IMR-90 (cell line): ENCODE data around the gene PDHA2. TPM values are rescaled to one million over a fixed set of nuclear protein-coding genes. Genes with fewer than 3 reads are reported as not detected.

ENCODE experiments used
- ATAC-seq: fragments of 200-7000 bp; cut with Tn5 transposase; 2 replicates; pipeline ENCODE4 v1.9.1; 2020; ENCODE audit warnings: low read depth, mild to moderate bottlenecking, moderate library complexity
- BruUV-seq: library from RNA; stranded (reverse); fragments of 400-500 nt; replicated peaks from 2 replicates; lab custom pipeline; 2021; lab: Mats Ljungman, UMichigan
- CTCF ChIA-PET: fragments of 300-600 bp; formaldehyde crosslinking; extraction: SDS; loops from one replicate; lab custom pipeline; 2021; ENCODE audit warnings: antibody characterized with exemption; lab: Yijun Ruan, JAX
- POLR2A ChIA-PET: fragments of 300-600 bp; sonication (Branson Sonifier 250); formaldehyde crosslinking; loops from one replicate; lab custom pipeline; 2022; ENCODE audit warnings: antibody characterized with exemption; ENCODE audit not compliant: unreplicated experiment; lab: Charles Lee
- DNase-seq: peaks from one replicate; pipeline ENCODE4 v3.0.0; 2013
- H2AFZ ChIP-seq: replicated peaks from 2 replicates; pipeline ENCODE3; 2013; ENCODE audit warnings: low read length, mild to moderate bottlenecking; ENCODE audit not compliant: poor library complexity
- H2AK5ac ChIP-seq: 2 replicates; pipeline ENCODE4 v1.6.1; 2013; ENCODE audit warnings: low read depth, low read length, inconsistent platforms
- H2AK9ac ChIP-seq: replicated peaks from 2 replicates; pipeline ENCODE3; 2013; ENCODE audit warnings: mild to moderate bottlenecking, low read depth, low read length, moderate library complexity; ENCODE audit not compliant: poor library complexity
- H2BK120ac ChIP-seq: 2 replicates; pipeline ENCODE4 v1.6.1; 2013; ENCODE audit warnings: low read depth, low read length, inconsistent platforms
- H2BK15ac ChIP-seq: 3 replicates; pipeline ENCODE4 v1.6.1; 2013; ENCODE audit warnings: low read depth, low read length, inconsistent platforms
- H2BK20ac ChIP-seq: 2 replicates; pipeline ENCODE4 v1.6.1; 2013; ENCODE audit warnings: low read depth, mild to moderate bottlenecking, inconsistent platforms, low read length, moderate library complexity
- H2BK5ac ChIP-seq: 2 replicates; pipeline ENCODE4 v1.6.1; 2013; ENCODE audit warnings: mild to moderate bottlenecking, low read depth, low read length, inconsistent platforms; ENCODE audit not compliant: poor library complexity, severe bottlenecking
- H3K14ac ChIP-seq: replicated peaks from 2 replicates; pipeline ENCODE4 v1.6.1; 2013; ENCODE audit warnings: low read depth, low read length, inconsistent platforms
- H3K18ac ChIP-seq: 2 replicates; pipeline ENCODE4 v1.6.1; 2013; ENCODE audit warnings: low read depth, low read length, control low read depth
- H3K23ac ChIP-seq: 2 replicates; pipeline ENCODE4 v1.6.1; 2013; ENCODE audit warnings: low read depth, low read length, inconsistent platforms
- H3K27ac ChIP-seq: 2 replicates; pipeline ENCODE4 v1.5.1; 2013; ENCODE audit warnings: mild to moderate bottlenecking, control low read depth, low read length; ENCODE audit not compliant: insufficient read depth
- H3K27me3 ChIP-seq: 2 replicates; pipeline ENCODE4 v1.6.1; 2013; ENCODE audit warnings: low read length; ENCODE audit not compliant: control insufficient read depth, insufficient read depth
- H3K36me3 ChIP-seq: 2 replicates; pipeline ENCODE4 v1.6.1; 2013; ENCODE audit warnings: low read length, mixed read lengths; ENCODE audit not compliant: control insufficient read depth, insufficient read depth
- H3K4ac ChIP-seq: 2 replicates; pipeline ENCODE4 v1.6.1; 2013; ENCODE audit warnings: low read depth, low read length, inconsistent platforms
- H3K4me1 ChIP-seq: 2 replicates; pipeline ENCODE4 v1.6.1; 2013; ENCODE audit warnings: low read length, mixed read lengths; ENCODE audit not compliant: control insufficient read depth, insufficient read depth
- H3K4me2 ChIP-seq: 2 replicates; pipeline ENCODE4 v1.6.1; 2013; ENCODE audit warnings: low read depth, mild to moderate bottlenecking, control low read depth, low read length, moderate library complexity
- H3K4me3 ChIP-seq: 2 replicates; pipeline ENCODE4 v1.5.1; 2013; ENCODE audit warnings: low read depth, mild to moderate bottlenecking, control low read depth, low read length, moderate library complexity; ENCODE audit not compliant: insufficient read depth
- H3K56ac ChIP-seq: 2 replicates; pipeline ENCODE4 v1.6.1; 2013; ENCODE audit warnings: low read length, inconsistent platforms; ENCODE audit not compliant: insufficient read depth; ENCODE audit errors: extremely low read depth
- H3K79me1 ChIP-seq, 2 experiments: 2 replicates each; pipeline ENCODE4 v1.6.1; 2013; ENCODE audit warnings: low read length in 2 of 2, inconsistent platforms in 1 of 2, low read depth in 1 of 2
- H3K9ac ChIP-seq: 2 replicates; pipeline ENCODE4 v1.6.1; 2013; ENCODE audit warnings: low read depth, low read length, control low read depth
- H3K9me1 ChIP-seq: 2 replicates; pipeline ENCODE4 v1.6.1; 2013; ENCODE audit warnings: low read length, inconsistent platforms; ENCODE audit not compliant: insufficient read depth
- H3K9me3 ChIP-seq: 2 replicates; pipeline ENCODE4 v1.6.1; 2013; ENCODE audit warnings: low read length; ENCODE audit not compliant: control insufficient read depth, insufficient read depth
- H4K20me1 ChIP-seq: 2 replicates; pipeline ENCODE4 v1.6.1; 2013; ENCODE audit warnings: low read length, inconsistent platforms; ENCODE audit not compliant: insufficient read depth
- H4K5ac ChIP-seq: 2 replicates; pipeline ENCODE4 v1.6.1; 2013; ENCODE audit warnings: mild to moderate bottlenecking, low read depth, low read length, control low read depth
- H4K8ac ChIP-seq, 2 experiments: 2 replicates each; pipeline ENCODE4 v1.6.1; 2013; ENCODE audit warnings: low read depth in 2 of 2, low read length in 2 of 2, control low read depth in 1 of 2, inconsistent platforms in 1 of 2
- H4K91ac ChIP-seq: 2 replicates; pipeline ENCODE4 v1.6.1; 2013; ENCODE audit warnings: low read depth, low read length, inconsistent platforms; ENCODE audit not compliant: insufficient read depth
- BHLHE40 ChIP-seq: fragments of 150-350 bp; IDR thresholded peaks from 2 replicates; pipeline ENCODE4 v1.6.1; 2016; ENCODE audit warnings: mild to moderate bottlenecking, low read depth, low read length
- CEBPB ChIP-seq: IDR thresholded peaks from 2 replicates; pipeline ENCODE4 v1.6.1; 2012; ENCODE audit warnings: low read depth, low read length, improper control_type of control experiment
- FOS ChIP-seq: fragments of 150-350 bp; IDR thresholded peaks from 2 replicates; pipeline ENCODE4 v1.6.1; 2016; ENCODE audit warnings: low read depth, low read length
- MAFK ChIP-seq: IDR thresholded peaks from 2 replicates; pipeline ENCODE4 v1.6.1; 2012; ENCODE audit warnings: low read depth, low read length, improper control_type of control experiment
- MAZ ChIP-seq: IDR thresholded peaks from 2 replicates; pipeline ENCODE4 v1.6.1; 2012; ENCODE audit warnings: low read depth, mild to moderate bottlenecking, low read length, improper control_type of control experiment, moderate library complexity, borderline replicate concordance
- NFE2L2 ChIP-seq: fragments of 150-350 bp; IDR thresholded peaks from 2 replicates; pipeline ENCODE4 v1.6.1; 2016; ENCODE audit warnings: low read depth, mild to moderate bottlenecking, low read length
- POLR2A ChIP-seq: IDR thresholded peaks from 2 replicates; pipeline ENCODE4 v1.6.1; 2012; ENCODE audit warnings: mild to moderate bottlenecking, low read depth, low read length
- RAD21 ChIP-seq: IDR thresholded peaks from 2 replicates; pipeline ENCODE4 v1.6.1; 2012; ENCODE audit warnings: low read length, improper control_type of control experiment
- WGBS, 2 experiments: methylation state at CpG; one replicate each; pipeline versions ENCODE4 v1.1.5 to v1.1.7; 2013; ENCODE audit warnings: missing lambda C conversion rate in 2 of 2; ENCODE audit not compliant: insufficient read length in 1 of 2; ENCODE audit errors: extremely low coverage in 2 of 2; 5-methylcytosine and 5-hydroxymethylcytosine counted together
- dilution Hi-C: fragments of 300-500 bp; cut with HindIII; formaldehyde crosslinking; loops from one replicate; pipeline ENCODE4 v1.14.3; 2018; ENCODE audit warnings: low sequenced_read_pairs; ENCODE audit not compliant: unreplicated experiment
- in situ Hi-C: fragments of 300-500 bp; cut with MboI; formaldehyde crosslinking; loops from 3 replicates; pipeline ENCODE4 v1.14.3; 2019; ENCODE audit warnings: low sequenced_read_pairs, inconsistent platforms, mixed read lengths
- intact Hi-C: fragments of 100-400 bp; cut with micrococcal nuclease; formaldehyde crosslinking; loops from 2 replicates; pipeline ENCODE4 v1.10.0; 2022
- polyA plus RNA-seq, 3 experiments: library from polyadenylated mRNA; depleted of rRNA; stranded (reverse); fragments of >200 nt; gene quantifications; 2 replicates each; pipeline ENCODE4 v1.2.3, GENCODE V29; 2012; ENCODE audit warnings: low replicate concordance in 1 of 3
- total RNA-seq: library from RNA; depleted of rRNA; stranded (reverse); fragments of >200 nt; gene quantifications from 2 replicates; pipeline ENCODE4 v1.2.3, GENCODE V29; 2012
- TF ChIP-seq, protein P1 (sequence below): fragments of 150-350 bp; IDR thresholded peaks from 2 replicates; pipeline ENCODE4 v1.6.1; 2017; ENCODE audit warnings: mild to moderate bottlenecking, antibody characterized with exemption, low read length, low read depth
- TF ChIP-seq, protein P2 (sequence below): fragments of 150-350 bp; IDR thresholded peaks from 2 replicates; pipeline ENCODE4 v1.6.1; 2016; ENCODE audit warnings: low read depth, mild to moderate bottlenecking, low read length, moderate library complexity, borderline replicate concordance

Gene PDHA2
- total and polyA plus RNA-seq, 2 of the 4 experiments (the other 2 are of a cell fraction) = not detected

DNA sequence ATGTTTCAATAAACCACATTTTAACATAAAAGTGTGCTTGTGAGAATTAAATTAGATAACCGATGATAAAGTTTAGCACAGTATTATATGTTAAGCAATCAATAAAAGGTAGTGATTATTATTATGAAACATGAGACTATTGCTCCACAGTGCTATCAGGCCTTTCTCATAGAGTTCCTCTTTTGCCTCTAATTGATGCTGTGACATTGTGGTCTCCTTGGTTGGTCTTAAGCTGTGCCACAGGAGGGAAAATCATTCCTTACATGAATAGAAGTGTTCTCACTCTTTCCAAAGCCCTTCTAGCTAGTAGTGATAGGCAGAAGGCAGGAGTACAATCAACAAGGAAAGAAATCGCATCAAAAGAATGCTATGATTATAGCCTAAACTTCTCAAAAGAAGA, 9.2 kb upstream of the PDHA2 start:
- DNase-seq = no peak
- H3K14ac ChIP-seq = no peak overlapping the region
- no peak overlapping the region for H3K4me2 ChIP-seq
- H3K4ac ChIP-seq = no peak overlapping the region
- ChIA-PET POLR2A (no interaction called here), CTCF (no interaction called here)
- no peak overlapping the region for H2AFZ ChIP-seq
- no peak overlapping the region for H2AK9ac ChIP-seq
- no peaks in the 10 kb centered on the region for H3K79me1 ChIP-seq
- no peak overlapping the region for H2BK120ac ChIP-seq
- dilution Hi-C loops = no loop called here
- H3K56ac ChIP-seq = no peak overlapping the region
- in situ Hi-C loops = no loop called here
- H2BK20ac ChIP-seq = no peak overlapping the region
- no peak overlapping the region for H3K27ac ChIP-seq
- H3K9ac ChIP-seq = no peak overlapping the region
- H4K5ac ChIP-seq = no peak overlapping the region
- TF ChIP-seq RAD21 = no peak
- TF ChIP-seq BHLHE40 = no peak
- no peak for TF ChIP-seq FOS
- TF ChIP-seq, protein P1, sequence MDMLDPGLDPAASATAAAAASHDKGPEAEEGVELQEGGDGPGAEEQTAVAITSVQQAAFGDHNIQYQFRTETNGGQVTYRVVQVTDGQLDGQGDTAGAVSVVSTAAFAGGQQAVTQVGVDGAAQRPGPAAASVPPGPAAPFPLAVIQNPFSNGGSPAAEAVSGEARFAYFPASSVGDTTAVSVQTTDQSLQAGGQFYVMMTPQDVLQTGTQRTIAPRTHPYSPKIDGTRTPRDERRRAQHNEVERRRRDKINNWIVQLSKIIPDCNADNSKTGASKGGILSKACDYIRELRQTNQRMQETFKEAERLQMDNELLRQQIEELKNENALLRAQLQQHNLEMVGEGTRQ = no peak
- TF ChIP-seq, protein P2, sequence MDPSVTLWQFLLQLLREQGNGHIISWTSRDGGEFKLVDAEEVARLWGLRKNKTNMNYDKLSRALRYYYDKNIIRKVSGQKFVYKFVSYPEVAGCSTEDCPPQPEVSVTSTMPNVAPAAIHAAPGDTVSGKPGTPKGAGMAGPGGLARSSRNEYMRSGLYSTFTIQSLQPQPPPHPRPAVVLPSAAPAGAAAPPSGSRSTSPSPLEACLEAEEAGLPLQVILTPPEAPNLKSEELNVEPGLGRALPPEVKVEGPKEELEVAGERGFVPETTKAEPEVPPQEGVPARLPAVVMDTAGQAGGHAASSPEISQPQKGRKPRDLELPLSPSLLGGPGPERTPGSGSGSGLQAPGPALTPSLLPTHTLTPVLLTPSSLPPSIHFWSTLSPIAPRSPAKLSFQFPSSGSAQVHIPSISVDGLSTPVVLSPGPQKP = no peak
- TF ChIP-seq NFE2L2 = no peak
- no peak for TF ChIP-seq POLR2A
- TF ChIP-seq MAFK = no peak
- no peak for TF ChIP-seq MAZ
- no peak for TF ChIP-seq CEBPB
- H4K91ac ChIP-seq = no peak overlapping the region
- no peak overlapping the region for H4K8ac ChIP-seq
- no peak for ATAC-seq
- no peak overlapping the region for H3K18ac ChIP-seq
- BruUV-seq = no TSS peak
- WGBS, 2 experiments = no CpG with 5 or more reads among the region's 2 CpGs
- H3K27me3 ChIP-seq = no peaks in the 10 kb centered on the region
- H3K36me3 ChIP-seq = no peaks in the 10 kb centered on the region
- no peaks in the 10 kb centered on the region for H4K20me1 ChIP-seq
- H2BK5ac ChIP-seq = no peak overlapping the region
- H3K4me1 ChIP-seq = no peaks in the 10 kb centered on the region
- no peaks in the 10 kb centered on the region for H3K9me1 ChIP-seq
- no peak overlapping the region for H2AK5ac ChIP-seq
- H3K23ac ChIP-seq = no peak overlapping the region
- H3K4me3 ChIP-seq = no peak overlapping the region
- H3K9me3 ChIP-seq = peaks cover 3% of the 10 kb centered on the region
- H2BK15ac ChIP-seq = no peak overlapping the region
- intact Hi-C loops = no loop called here
